ENCODE data around the gene DTX3. TPM values are rescaled to one million over a fixed set of nuclear protein-coding genes. Genes with fewer than 3 reads are reported as not detected.
A peak's percentile ranks its signal among the peaks of the same experiment; 100 is the strongest.

The DTX3 gene
- total RNA-seq, 4 donors from 2014 or later: 10.4 to 19.0 (median 12.1) TPM

- no peak for DNase-seq (ENCODE audit: low spot score in 2 of 2)
- no peak for TF ChIP-seq POLR2AphosphoS5 (IDR thresholded peaks at IDR 0.05)
- TF ChIP-seq CTCF (IDR thresholded peaks at IDR 0.05): no peak
- no peak for TF ChIP-seq EP300 (IDR thresholded peaks at IDR 0.05)
- no peak for TF ChIP-seq POLR2A (IDR thresholded peaks at IDR 0.05)
- Histone ChIP-seq H3K36me3 (peaks cover 6% of the 10 kb centered on the region), H3K4me1 (peaks cover 37% of the 10 kb centered on the region), H3K4me3 (peak overlapping the region; percentile 77), H3K9me3 (no peaks in the 10 kb centered on the region), H3K27me3 (peaks cover 21% of the 10 kb centered on the region), H3K27ac (peak overlapping the region; percentile 73)
- WGBS: 30% methylated on average over 22 of the region's 34 CpGs
Observed at GRCh38 chr12:57609781-57610553, 5.3 kb downstream of the DTX3 start.

- Histone ChIP-seq H3K27ac (peak overlapping the region; percentile 73), H3K36me3 (peaks cover 6% of the 10 kb centered on the region), H3K4me3 (peak overlapping the region; percentile 77), H3K27me3 (peaks cover 21% of the 10 kb centered on the region), H3K4me1 (peaks cover 30% of the 10 kb centered on the region), H3K9me3 (no peaks in the 10 kb centered on the region)
- TF ChIP-seq POLR2AphosphoS5 (IDR thresholded peaks at IDR 0.05) (no peak), POLR2A (IDR thresholded peaks at IDR 0.05) (no peak), CTCF (IDR thresholded peaks at IDR 0.05) (no peak), EP300 (IDR thresholded peaks at IDR 0.05) (no peak)
- no peak for DNase-seq (ENCODE audit: low spot score in 2 of 2)
- WGBS: 2% methylated on average over 23 of the region's 29 CpGs
Observed at GRCh38 chr12:57610554-57611107, 6.0 kb downstream of the DTX3 start.

GRCh38 chr12:57611108-57611826, 6.6 kb downstream of the DTX3 start, which contains the start of gene ARHGEF25:
Gene ARHGEF25, plus strand, starts transcription at chr12:57611435. Its CDS starts 460 bp downstream, at chr12:57611895.
- Histone ChIP-seq H3K9me3 (no peaks in the 10 kb centered on the region), H3K27me3 (peaks cover 21% of the 10 kb centered on the region), H3K27ac (peak within 1 kb of the TSS; percentile 73), H3K36me3 (peaks cover 6% of the 10 kb centered on the region), H3K4me3 (peak within 1 kb of the TSS; percentile 77), H3K4me1 (peaks cover 30% of the 10 kb centered on the region)
- TF ChIP-seq POLR2A (IDR thresholded peaks at IDR 0.05) (no peak), CTCF (IDR thresholded peaks at IDR 0.05) (no peak), POLR2AphosphoS5 (IDR thresholded peaks at IDR 0.05) (no peak), EP300 (IDR thresholded peaks at IDR 0.05) (no peak)
- WGBS: 0% methylated on average over 24 of the region's 55 CpGs
- DNase-seq (ENCODE audit: low spot score in 2 of 2): peak in 1 of 2 donors; percentile 69

GRCh38 chr12:57611827-57612710, 7.4 kb downstream of the DTX3 start:
- H3K36me3 ChIP-seq: peaks cover 3% of the 10 kb centered on the region
- DNase-seq (ENCODE audit: low spot score in 2 of 2): no peak
- H3K27me3 ChIP-seq: peaks cover 21% of the 10 kb centered on the region
- H3K9me3 ChIP-seq: no peaks in the 10 kb centered on the region
- H3K4me1 ChIP-seq: peaks cover 30% of the 10 kb centered on the region
- WGBS: 43% methylated on average over 7 of the region's 23 CpGs
- H3K27ac ChIP-seq: peak overlapping the region; percentile 64
- TF ChIP-seq POLR2A (IDR thresholded peaks at IDR 0.05) (no peak), POLR2AphosphoS5 (IDR thresholded peaks at IDR 0.05) (no peak), EP300 (IDR thresholded peaks at IDR 0.05) (no peak), CTCF (IDR thresholded peaks at IDR 0.05) (no peak)
- peak overlapping the region; percentile 77 for H3K4me3 ChIP-seq
